Suprapubic skin (tissue), 4 donors: ENCODE results near the gene LRMDA.

Source experiments
- CTCF ChIP-seq, 2 donors: fragments of 200-600 bp in 1 of 2; fragments of 450-650 bp in 1 of 2; sonication (generic) in 1 of 2; IDR thresholded peaks; one replicate each; pipeline ENCODE4 v1.5.1; 2016 to 2019; ENCODE audit warnings: antibody characterized with exemption in 2 of 2, mild to moderate bottlenecking in 1 of 2, moderate library complexity in 1 of 2
- EP300 ChIP-seq: sonication (generic); formaldehyde crosslinking; IDR thresholded peaks from one replicate; pipeline ENCODE4 v1.6.1; 2017; ENCODE audit warnings: antibody characterized with exemption
- POLR2A ChIP-seq, 2 donors: fragments of 450-650 bp; IDR thresholded peaks; one replicate each; pipeline ENCODE4 v1.6.1; 2017; ENCODE audit warnings: antibody characterized with exemption in 2 of 2, mild to moderate bottlenecking in 2 of 2, moderate library complexity in 2 of 2
- POLR2AphosphoS5 ChIP-seq, 3 donors: sonication (generic); formaldehyde crosslinking; IDR thresholded peaks; one replicate each; pipeline ENCODE4 v1.6.1; 2017; ENCODE audit warnings: antibody characterized with exemption in 3 of 3

- TF ChIP-seq POLR2A (IDR thresholded peaks at IDR 0.05) (no peak), CTCF (IDR thresholded peaks at IDR 0.05) (no peak), EP300 (no peak), POLR2AphosphoS5 (IDR thresholded peaks at IDR 0.05) (no peak)
Observed at GRCh38 chr10:75502838-75503237, 71.4 kb downstream of the LRMDA start.
